H9 (cell line): ENCODE results near the gene MYO18A. TPM values are rescaled to one million over a fixed set of nuclear protein-coding genes. Genes with fewer than 3 reads are reported as not detected.

Experiments
- DNase-seq: peaks from one replicate; pipeline ENCODE4 v3.0.0-alpha.2; 2017
- H2AFZ ChIP-seq: one replicate; pipeline ENCODE4 v1.6.1; 2013; ENCODE audit warnings: mild to moderate bottlenecking, low read length, control low read depth, moderate library complexity
- H2AK5ac ChIP-seq: 2 replicates; pipeline ENCODE4 v1.6.1; 2013; ENCODE audit warnings: low read length, control low read depth, mixed read lengths; ENCODE audit not compliant: insufficient read length
- H2BK120ac ChIP-seq: one replicate; pipeline ENCODE4 v1.6.1; 2013; ENCODE audit warnings: low read depth, mild to moderate bottlenecking, low read length, control low read depth, inconsistent platforms; ENCODE audit not compliant: poor library complexity, severe bottlenecking
- H2BK12ac ChIP-seq: 2 replicates; pipeline ENCODE4 v1.6.1; 2013; ENCODE audit warnings: low read length, control low read depth, mixed read lengths, low read depth; ENCODE audit not compliant: insufficient read length
- H2BK15ac ChIP-seq: 2 replicates; pipeline ENCODE4 v1.6.1; 2013; ENCODE audit warnings: low read depth, low read length, control low read depth
- H2BK20ac ChIP-seq: one replicate; pipeline ENCODE4 v1.6.1; 2013; ENCODE audit warnings: low read depth, mild to moderate bottlenecking, low read length, control low read depth, inconsistent platforms; ENCODE audit not compliant: poor library complexity, severe bottlenecking
- H2BK5ac ChIP-seq: 2 replicates; pipeline ENCODE4 v1.6.1; 2013; ENCODE audit warnings: low read length, control low read depth, mixed read lengths; ENCODE audit not compliant: insufficient read length
- H3K14ac ChIP-seq: 2 replicates; pipeline ENCODE4 v1.6.1; 2013; ENCODE audit warnings: low read length, control low read depth; ENCODE audit not compliant: insufficient read depth
- H3K18ac ChIP-seq: 2 replicates; pipeline ENCODE4 v1.6.1; 2013; ENCODE audit warnings: low read depth, mild to moderate bottlenecking, mixed read lengths, low read length, control low read depth; ENCODE audit not compliant: insufficient read length
- H3K23ac ChIP-seq: 2 replicates; pipeline ENCODE4 v1.6.1; 2013; ENCODE audit warnings: low read length, control low read depth, mixed read lengths, low read depth; ENCODE audit not compliant: insufficient read length
- H3K23me2 ChIP-seq: 2 replicates; pipeline ENCODE4 v1.6.1; 2013; ENCODE audit warnings: low read depth, mild to moderate bottlenecking, mixed read lengths, low read length, control low read depth; ENCODE audit not compliant: insufficient read length, poor library complexity, severe bottlenecking
- H3K27ac ChIP-seq: 2 replicates; pipeline ENCODE4 v1.5.1; 2013; ENCODE audit warnings: low read length, control low read depth, mixed read lengths, low read depth; ENCODE audit not compliant: insufficient read length
- H3K27me3 ChIP-seq: 2 replicates; pipeline ENCODE4 v1.6.1; 2013; ENCODE audit warnings: low read length, control low read depth, inconsistent platforms; ENCODE audit not compliant: insufficient read depth
- H3K4ac ChIP-seq: 2 replicates; pipeline ENCODE4 v1.6.1; 2013; ENCODE audit warnings: low read depth, mild to moderate bottlenecking, control low read depth, inconsistent platforms, low read length, moderate library complexity
- H3K4me1 ChIP-seq: 2 replicates; pipeline ENCODE4 v1.6.1; 2013; ENCODE audit warnings: low read length, control low read depth, inconsistent platforms; ENCODE audit not compliant: insufficient read depth
- H3K4me2 ChIP-seq: 2 replicates; pipeline ENCODE4 v1.6.1; 2013; ENCODE audit warnings: low read length, control low read depth, mixed read lengths; ENCODE audit not compliant: insufficient read length, insufficient read depth
- H3K56ac ChIP-seq: 2 replicates; pipeline ENCODE4 v1.6.1; 2013; ENCODE audit warnings: low read depth, mild to moderate bottlenecking, mixed read lengths, low read length, control low read depth; ENCODE audit not compliant: insufficient read length
- H3K79me1 ChIP-seq: 2 replicates; pipeline ENCODE4 v1.6.1; 2013; ENCODE audit warnings: low read depth, mild to moderate bottlenecking, moderate library complexity, low read length, control low read depth, inconsistent platforms; ENCODE audit not compliant: insufficient read depth, poor library complexity, severe bottlenecking
- H3K79me2 ChIP-seq: 2 replicates; pipeline ENCODE4 v1.6.1; 2013; ENCODE audit warnings: low read length, control low read depth, inconsistent platforms; ENCODE audit not compliant: insufficient read depth
- H3K9ac ChIP-seq: 2 replicates; pipeline ENCODE4 v1.6.1; 2013; ENCODE audit warnings: low read length, control low read depth, mixed read lengths; ENCODE audit not compliant: insufficient read length; ENCODE audit errors: extremely low read depth
- H3K9me3 ChIP-seq: one replicate; pipeline ENCODE4 v1.6.1; 2013; ENCODE audit warnings: low read depth, low read length, inconsistent platforms; ENCODE audit not compliant: control insufficient read depth
- H3T11ph ChIP-seq: one replicate; pipeline ENCODE4 v1.6.1; 2013; ENCODE audit warnings: mild to moderate bottlenecking, low read length, control low read depth, inconsistent platforms
- H4K20me1 ChIP-seq: one replicate; pipeline ENCODE4 v1.6.1; 2013; ENCODE audit not compliant: control insufficient read depth, insufficient read length, insufficient read depth
- H4K5ac ChIP-seq: 2 replicates; pipeline ENCODE4 v1.6.1; 2013; ENCODE audit warnings: low read depth, mild to moderate bottlenecking, mixed read lengths, low read length, control low read depth; ENCODE audit not compliant: insufficient read length
- H4K8ac ChIP-seq: replicated peaks from 2 replicates; pipeline ENCODE4 v1.6.1; 2013; ENCODE audit warnings: low read length, control low read depth, mixed read lengths, low read depth; ENCODE audit not compliant: insufficient read length
- H4K91ac ChIP-seq: 2 replicates; pipeline ENCODE4 v1.6.1; 2013; ENCODE audit warnings: low read depth, mild to moderate bottlenecking, moderate library complexity, mixed read lengths, low read length, control low read depth; ENCODE audit not compliant: insufficient read length
- H3K27ac Mint-ChIP-seq, 3 experiments: 2 replicates in 2 of 3; 3 replicates in 1 of 3; pipeline ENCODE4 v1.8.0; 2020 to 2021; ENCODE audit warnings: mixed read lengths in 3 of 3, mild to moderate bottlenecking in 1 of 3, moderate library complexity in 1 of 3
- H3K27me3 Mint-ChIP-seq: 2 replicates; pipeline ENCODE4 v1.8.0; 2021; ENCODE audit warnings: low read depth, mild to moderate bottlenecking, moderate library complexity, mixed read lengths
- H3K36me3 Mint-ChIP-seq, 3 experiments: 2 replicates in 2 of 3; 3 replicates in 1 of 3; pipeline ENCODE4 v1.8.0; 2020 to 2021; ENCODE audit warnings: low read depth in 3 of 3, mixed read lengths in 3 of 3; ENCODE audit not compliant: insufficient read depth in 1 of 3
- H3K4me1 Mint-ChIP-seq, 2 experiments: 2 replicates each; pipeline ENCODE4 v1.8.0; 2020; ENCODE audit warnings: mixed read lengths in 2 of 2
- H3K4me3 Mint-ChIP-seq, 2 experiments: 2 replicates in 1 of 2; 3 replicates in 1 of 2; pipeline ENCODE4 v1.8.0; 2020 to 2021; ENCODE audit warnings: mild to moderate bottlenecking in 2 of 2, mixed read lengths in 2 of 2, moderate library complexity in 1 of 2
- H3K9me3 Mint-ChIP-seq, 2 experiments: 2 replicates in 1 of 2; 3 replicates in 1 of 2; pipeline ENCODE4 v1.8.0; 2020; ENCODE audit warnings: mild to moderate bottlenecking in 2 of 2, mixed read lengths in 2 of 2, moderate library complexity in 1 of 2
- WGBS: extraction: QIAGEN DNeasy Blood & Tissue Kit; methylation state at CpG from one replicate; pipeline ENCODE4 v1.1.7; 2013; ENCODE audit warnings: missing lambda C conversion rate, low lambda C conversion rate, mixed read lengths; ENCODE audit not compliant: insufficient read length; ENCODE audit errors: extremely low coverage; 5-methylcytosine and 5-hydroxymethylcytosine counted together
- total RNA-seq: library from RNA; stranded (reverse); gene quantifications from 2 replicates; pipeline ENCODE4 v1.2.1, GENCODE V29; 2021
- TF ChIP-seq, protein P1 (sequence below): fragments of 200-600 bp; sonication (generic); conservative IDR thresholded peaks from 3 replicates; pipeline ENCODE4 v1.8.0; 2021; ENCODE audit warnings: antibody characterized with exemption, mild to moderate bottlenecking

MYO18A gene
- total RNA-seq, 1 experiment from 2014 or later: 21.6 TPM

- no peak overlapping the region; a peak in 1 of 5 replicates for H3K4me3 Mint-ChIP-seq
- Histone ChIP-seq H3K79me1 (peaks cover 2% of the 10 kb centered on the region), H3K9ac (no peak overlapping the region), H4K91ac (no peak overlapping the region), H3K4ac (no peak overlapping the region), H3K4me2 (no peak overlapping the region), H4K5ac (no peak overlapping the region), H3K27me3 (no peaks in the 10 kb centered on the region), H3K23ac (no peak overlapping the region), H4K8ac (no peak overlapping the region), H3T11ph (no peak overlapping the region), H4K20me1 (peaks cover 3% of the 10 kb centered on the region), H3K14ac (no peak overlapping the region), H3K23me2 (no peaks in the 10 kb centered on the region), H2BK5ac (no peak overlapping the region), H2BK20ac (no peak overlapping the region), H3K27ac (no peak overlapping the region), H3K4me1 (peaks cover 17% of the 10 kb centered on the region; the same call in 1 of the 2 replicates), H3K56ac (no peak overlapping the region), H2BK120ac (no peak overlapping the region), H2AFZ (no peak overlapping the region), H3K79me2 (no peaks in the 10 kb centered on the region), H2BK12ac (no peak overlapping the region), H2BK15ac (no peak overlapping the region), H2AK5ac (no peak overlapping the region), H3K9me3 (no peaks in the 10 kb centered on the region), H3K18ac (no peak overlapping the region)
- TF ChIP-seq, protein P1, sequence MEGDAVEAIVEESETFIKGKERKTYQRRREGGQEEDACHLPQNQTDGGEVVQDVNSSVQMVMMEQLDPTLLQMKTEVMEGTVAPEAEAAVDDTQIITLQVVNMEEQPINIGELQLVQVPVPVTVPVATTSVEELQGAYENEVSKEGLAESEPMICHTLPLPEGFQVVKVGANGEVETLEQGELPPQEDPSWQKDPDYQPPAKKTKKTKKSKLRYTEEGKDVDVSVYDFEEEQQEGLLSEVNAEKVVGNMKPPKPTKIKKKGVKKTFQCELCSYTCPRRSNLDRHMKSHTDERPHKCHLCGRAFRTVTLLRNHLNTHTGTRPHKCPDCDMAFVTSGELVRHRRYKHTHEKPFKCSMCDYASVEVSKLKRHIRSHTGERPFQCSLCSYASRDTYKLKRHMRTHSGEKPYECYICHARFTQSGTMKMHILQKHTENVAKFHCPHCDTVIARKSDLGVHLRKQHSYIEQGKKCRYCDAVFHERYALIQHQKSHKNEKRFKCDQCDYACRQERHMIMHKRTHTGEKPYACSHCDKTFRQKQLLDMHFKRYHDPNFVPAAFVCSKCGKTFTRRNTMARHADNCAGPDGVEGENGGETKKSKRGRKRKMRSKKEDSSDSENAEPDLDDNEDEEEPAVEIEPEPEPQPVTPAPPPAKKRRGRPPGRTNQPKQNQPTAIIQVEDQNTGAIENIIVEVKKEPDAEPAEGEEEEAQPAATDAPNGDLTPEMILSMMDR: no peak
- no peaks in the 10 kb centered on the region for H3K27me3 Mint-ChIP-seq
- peak overlapping the region in 2 of 3 experiments; percentile 26 to 28; a peak in 2 of 7 replicates for H3K27ac Mint-ChIP-seq
- peaks cover 0 to 4% (median 0%) of the 10 kb centered on the region in 3 experiments; a peak in 3 of 7 replicates for H3K36me3 Mint-ChIP-seq
- H3K9me3 Mint-ChIP-seq: no peaks in the 10 kb centered on the region
- WGBS: no CpG with 5 or more reads among the region's 3 CpGs
- peaks cover 30 to 37% of the 10 kb centered on the region in 2 experiments for H3K4me1 Mint-ChIP-seq
- DNase-seq: no peak
Measured at GRCh38 chr17:29159306-29159860, 20.8 kb downstream of the MYO18A start.
